HEK293T (cell line): ENCODE measurements around the gene RASA3.

ENCODE experiments used
- CTCF ChIA-PET: fragments of 350-600 bp; formaldehyde crosslinking; extraction: SDS; loops from one replicate; lab custom pipeline; 2021; ENCODE audit warnings: antibody characterized with exemption, inconsistent platforms; lab: Yijun Ruan, JAX
- POLR2A ChIA-PET: fragments of 350-600 bp; formaldehyde crosslinking; extraction: SDS; loops from one replicate; lab custom pipeline; 2020; ENCODE audit warnings: antibody characterized with exemption, inconsistent platforms; lab: Yijun Ruan, JAX
- DNase-seq: peaks from one replicate; pipeline ENCODE4 v3.0.0; 2012; ENCODE audit warnings: mixed read lengths; ENCODE audit errors: extremely low spot score
- ARNT ChIP-seq: fragments of 450-650 bp; IDR thresholded peaks from 2 replicates; pipeline ENCODE4 v1.6.1; 2017; ENCODE audit warnings: mild to moderate bottlenecking
- BHLHE40 ChIP-seq: fragments of 450-650 bp; IDR thresholded peaks from 2 replicates; pipeline ENCODE4 v1.6.1; 2016; ENCODE audit warnings: mild to moderate bottlenecking, moderate library complexity, borderline replicate concordance
- CTBP1 ChIP-seq: fragments of 450-650 bp; IDR thresholded peaks from 2 replicates; pipeline ENCODE4 v1.6.1; 2016; ENCODE audit warnings: borderline replicate concordance
- ELF4 ChIP-seq: fragments of 450-650 bp; IDR thresholded peaks from 2 replicates; pipeline ENCODE4 v1.6.1; 2017; ENCODE audit warnings: antibody characterized with exemption
- FOXA1 ChIP-seq: fragments of 450-650 bp; IDR thresholded peaks from 2 replicates; pipeline ENCODE4 v1.6.1; 2016; ENCODE audit warnings: mild to moderate bottlenecking
- FOXK2 ChIP-seq: fragments of 450-650 bp; IDR thresholded peaks from 2 replicates; pipeline ENCODE4 v1.6.1; 2016; ENCODE audit warnings: mild to moderate bottlenecking
- FOXM1 ChIP-seq: fragments of 450-650 bp; IDR thresholded peaks from 2 replicates; pipeline ENCODE4 v1.6.1; 2017; ENCODE audit warnings: mild to moderate bottlenecking, borderline replicate concordance
- HDGF ChIP-seq: fragments of 450-650 bp; IDR thresholded peaks from 2 replicates; pipeline ENCODE4 v1.6.1; 2017; ENCODE audit warnings: antibody characterized with exemption, borderline replicate concordance
- L3MBTL2 ChIP-seq: fragments of 450-650 bp; conservative IDR thresholded peaks from 2 replicates; pipeline ENCODE4 v1.6.1; 2016; ENCODE audit warnings: mild to moderate bottlenecking
- LEF1 ChIP-seq: fragments of 450-650 bp; IDR thresholded peaks from 2 replicates; pipeline ENCODE4 v1.6.1; 2017; ENCODE audit warnings: mild to moderate bottlenecking, borderline replicate concordance
- NFRKB ChIP-seq: fragments of 450-650 bp; IDR thresholded peaks from 2 replicates; pipeline ENCODE4 v1.6.1; 2016; ENCODE audit warnings: mild to moderate bottlenecking, moderate library complexity
- PKNOX1 ChIP-seq: fragments of 450-650 bp; IDR thresholded peaks from 2 replicates; pipeline ENCODE4 v1.6.1; 2016
- SP1 ChIP-seq: fragments of 450-650 bp; IDR thresholded peaks from 2 replicates; pipeline ENCODE4 v1.6.1; 2017
- SUZ12 ChIP-seq: fragments of 450-650 bp; IDR thresholded peaks from 2 replicates; pipeline ENCODE4 v1.6.1; 2016; ENCODE audit warnings: mild to moderate bottlenecking
- TARDBP ChIP-seq: fragments of 450-650 bp; IDR thresholded peaks from 2 replicates; pipeline ENCODE4 v1.6.1; 2016
- ZNF384 ChIP-seq: fragments of 450-650 bp; IDR thresholded peaks from 2 replicates; pipeline ENCODE4 v1.6.1; 2016

RASA3 gene

DNA sequence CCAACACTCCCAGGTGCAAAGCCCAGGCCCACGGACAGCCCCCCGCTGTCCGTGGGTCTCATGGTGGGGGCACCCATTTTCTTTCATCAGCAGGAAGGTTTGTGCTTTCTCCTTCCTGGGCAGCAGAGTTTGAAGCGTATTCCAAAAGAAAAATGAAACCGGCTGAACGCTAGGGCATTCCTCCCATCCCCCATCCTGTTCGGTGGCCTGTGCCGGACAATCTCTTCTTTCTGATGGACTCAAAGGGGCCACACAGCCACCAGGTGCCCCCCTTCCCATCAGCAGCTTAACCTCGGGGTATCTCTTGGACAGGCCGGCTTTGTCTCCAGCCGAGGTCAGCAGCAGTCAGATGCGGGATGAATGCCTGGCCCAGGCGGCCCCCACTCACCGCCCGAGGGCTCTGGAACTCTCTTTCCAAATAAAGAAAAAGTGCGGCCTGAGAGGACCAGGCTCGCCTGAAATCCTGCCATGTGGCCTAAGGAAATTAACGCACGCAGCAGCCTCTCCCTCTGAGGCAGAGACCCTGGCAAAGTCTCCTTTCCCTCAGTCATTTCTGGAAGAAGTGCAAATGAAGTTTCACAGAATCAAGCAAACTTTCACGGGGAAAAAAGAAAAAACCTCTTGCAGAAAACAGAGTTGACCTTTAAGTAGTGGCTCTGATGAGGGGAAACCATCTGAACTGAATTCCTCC lies 67.8 kb downstream of the RASA3 start:
- no peak for DNase-seq
- TF ChIP-seq LEF1 (no peak), FOXK2 (no peak), SP1 (no peak)
- POLR2A ChIA-PET: interaction anchor here (1.7 kb wide), 1 partner anchor 48 kb away, joined by 8 read pairs; no protein-coding TSS in a partner anchor
- CTCF ChIA-PET: no interaction called here

DNA sequence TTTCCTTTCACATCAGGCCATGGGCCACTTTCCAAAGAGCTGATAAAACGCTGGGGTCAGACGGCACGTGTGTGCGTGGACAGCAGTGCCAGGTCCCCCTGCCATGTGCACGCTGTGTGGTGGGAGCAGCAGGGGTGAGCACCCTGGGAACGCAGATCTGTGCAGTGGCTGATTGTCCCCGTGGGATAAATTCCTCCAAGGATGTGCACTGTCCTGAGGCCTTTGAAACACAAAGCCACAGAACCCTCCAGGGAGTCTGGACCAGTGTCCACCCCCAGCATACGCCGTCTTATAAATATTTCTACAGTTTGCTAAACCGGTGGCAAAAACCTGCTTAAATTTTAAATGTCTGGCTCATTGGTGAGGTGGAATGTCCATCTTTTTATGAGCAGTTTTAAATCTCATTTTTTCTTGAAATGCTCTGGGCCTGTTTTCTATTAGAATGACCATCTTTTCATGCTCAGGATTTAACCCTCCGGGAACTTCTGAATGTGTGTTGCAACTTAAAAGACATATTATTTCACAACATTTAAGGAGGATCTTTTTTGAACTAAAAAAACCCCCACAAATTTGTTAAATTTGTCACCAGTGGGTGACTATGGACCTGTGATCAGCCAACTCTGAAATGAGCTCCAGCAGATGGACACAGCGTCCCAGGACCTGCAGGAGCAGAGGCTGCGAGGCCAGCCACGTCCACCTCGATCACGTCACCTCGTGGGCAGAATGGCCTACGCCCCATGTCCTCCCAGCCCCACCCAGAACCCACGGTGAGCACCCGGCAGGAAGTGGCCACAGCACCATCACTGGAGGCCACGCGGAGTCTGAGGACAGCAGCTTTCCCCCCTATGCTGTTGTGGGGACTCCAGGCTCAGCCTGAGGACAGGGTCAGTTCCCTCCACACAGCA lies 68.6 kb downstream of the RASA3 start:
- CTCF ChIA-PET: no interaction called here
- TF ChIP-seq HDGF: no peak
- no peak for TF ChIP-seq LEF1
- no peak for TF ChIP-seq SP1
- TF ChIP-seq SUZ12: no peak

DNA sequence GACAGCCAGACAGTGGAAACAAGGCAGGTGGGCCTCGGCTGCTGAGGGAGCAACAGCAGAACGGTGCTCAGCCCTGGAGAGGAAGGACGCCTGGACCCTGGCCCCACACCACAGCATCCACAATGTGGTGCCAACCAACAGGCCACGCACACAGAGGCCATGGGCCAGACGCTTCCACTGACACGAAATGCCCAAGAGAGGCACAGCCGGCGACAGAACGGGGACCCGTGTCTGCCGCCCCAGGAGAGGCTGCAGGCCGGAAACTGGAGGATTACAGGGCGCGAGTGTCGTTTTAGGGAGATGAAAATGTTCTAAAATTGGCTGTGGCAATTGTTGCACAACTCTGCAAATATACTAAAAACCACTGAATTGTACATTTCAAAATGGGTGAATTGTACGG lies 69.7 kb downstream of the RASA3 start:
- no peak for TF ChIP-seq FOXK2
- no peak for TF ChIP-seq ARNT
- no peak for TF ChIP-seq ZNF384
- TF ChIP-seq LEF1: no peak
- TF ChIP-seq HDGF: no peak
- no peak for TF ChIP-seq FOXA1
- TF ChIP-seq SP1: no peak
- TF ChIP-seq CTBP1: no peak
- TF ChIP-seq TARDBP: no peak
- TF ChIP-seq NFRKB: no peak
- no peak for TF ChIP-seq ELF4
- no peak for TF ChIP-seq PKNOX1
- no peak for TF ChIP-seq L3MBTL2
- POLR2A ChIA-PET: no interaction called here

More for the DNA sequence above, 68.6 kb downstream of the RASA3 start:
- DNase-seq: no peak
- POLR2A ChIA-PET: no interaction called here

DNA sequence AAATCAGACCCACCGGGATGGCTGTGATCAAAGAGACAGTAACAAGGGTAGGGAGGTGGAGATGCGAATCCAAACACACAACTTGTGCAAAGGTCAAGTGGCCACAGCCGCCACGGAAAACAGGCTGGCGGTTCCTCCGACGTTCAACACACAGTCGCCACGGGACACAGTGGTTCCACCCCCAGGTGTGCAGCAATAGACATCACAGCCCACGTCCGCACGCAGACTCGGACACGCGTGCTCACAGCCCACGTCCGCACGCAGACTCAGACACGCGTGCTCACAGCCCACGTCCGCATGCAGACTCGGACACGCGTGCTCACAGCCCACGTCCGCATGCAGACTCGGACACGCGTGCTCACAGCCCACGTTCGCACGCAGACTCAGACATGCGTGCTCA lies 70.1 kb downstream of the RASA3 start:
- DNase-seq: no peak
- CTCF ChIA-PET: no interaction called here

More for the DNA sequence above, 69.7 kb downstream of the RASA3 start:
- no peak for DNase-seq
- CTCF ChIA-PET: no interaction called here

DNA sequence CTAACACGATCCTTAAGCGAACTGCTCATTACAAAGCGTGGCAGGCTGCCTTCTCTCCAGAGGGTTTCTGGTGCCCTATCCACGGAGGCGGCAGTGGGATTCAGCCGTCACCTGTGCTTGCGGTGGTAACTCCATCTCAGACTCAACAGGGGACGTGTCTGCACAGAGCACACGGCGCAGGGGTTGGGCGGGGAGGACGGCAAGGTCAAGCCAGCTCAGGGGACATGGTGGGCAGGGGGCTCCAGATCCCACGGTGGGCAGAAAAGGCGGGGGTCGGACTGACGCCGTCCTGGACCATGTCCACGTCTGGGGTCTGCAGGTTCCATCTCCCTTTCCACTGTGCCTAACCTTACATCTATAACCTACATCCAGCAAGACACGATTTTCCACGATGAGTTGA lies 70.7 kb downstream of the RASA3 start:
- CTCF ChIA-PET: interaction anchor here (0.5 kb wide), 1 partner anchor 175 kb away, joined by 3 read pairs; no protein-coding TSS in a partner anchor
- no peak for TF ChIP-seq CTBP1
- no peak for TF ChIP-seq SP1
- no peak for TF ChIP-seq FOXA1
- TF ChIP-seq ELF4: no peak
- TF ChIP-seq ZNF384: no peak
- TF ChIP-seq NFRKB: no peak
- TF ChIP-seq SUZ12: no peak
- no peak for TF ChIP-seq PKNOX1
- TF ChIP-seq ARNT: no peak
- TF ChIP-seq LEF1: no peak
- no peak for TF ChIP-seq BHLHE40
- TF ChIP-seq FOXM1: no peak
- no peak for DNase-seq
- POLR2A ChIA-PET: no interaction called here

More for the DNA sequence above, 70.1 kb downstream of the RASA3 start:
- POLR2A ChIA-PET: no interaction called here
- no peak for TF ChIP-seq TARDBP
- TF ChIP-seq FOXM1: no peak
- TF ChIP-seq LEF1: no peak
- TF ChIP-seq HDGF: no peak
- no peak for TF ChIP-seq BHLHE40
- no peak for TF ChIP-seq L3MBTL2
- no peak for TF ChIP-seq CTBP1
- no peak for TF ChIP-seq ELF4
- TF ChIP-seq PKNOX1: no peak
- no peak for TF ChIP-seq SUZ12
- no peak for TF ChIP-seq ARNT
- TF ChIP-seq NFRKB: no peak
- no peak for TF ChIP-seq SP1

GRCh38 chr13:114061047-114061446 lies 71.4 kb downstream of the RASA3 start:
- CTCF ChIA-PET: interaction anchor here (0.5 kb wide), 1 partner anchor 176 kb away, joined by 3 read pairs; no protein-coding TSS in a partner anchor
- DNase-seq: no peak
- POLR2A ChIA-PET: no interaction called here
- TF ChIP-seq ARNT (no peak), L3MBTL2 (no peak), NFRKB (no peak), FOXK2 (no peak), SUZ12 (no peak), PKNOX1 (no peak), SP1 (no peak), TARDBP (no peak), CTBP1 (no peak), ZNF384 (no peak), LEF1 (no peak), ELF4 (no peak), BHLHE40 (no peak), FOXA1 (no peak), HDGF (no peak), FOXM1 (no peak)
